Measurements from ENCODE around the gene TBC1D10A.
A peak's percentile ranks its signal among the peaks of the same experiment; 100 is the strongest.

TBC1D10A gene

GRCh38 chr22:30297991-30298701, 28.6 kb downstream of the TBC1D10A start:
- no peak for DNase-seq

- DNase-seq = peak; percentile 31
These were observed 29.3 kb downstream of the TBC1D10A start for GRCh38 chr22:30297276-30297990.

GRCh38 chr22:30296833-30297232, 29.9 kb downstream of the TBC1D10A start:
- DNase-seq = no peak

- DNase-seq = no peak
These were observed 30.4 kb downstream of the TBC1D10A start for GRCh38 chr22:30296324-30296723.

- no peak for DNase-seq
These were observed 31.2 kb downstream of the TBC1D10A start for GRCh38 chr22:30295576-30295975.

- DNase-seq = no peak
These were observed 31.9 kb downstream of the TBC1D10A start for GRCh38 chr22:30294830-30295229.

- DNase-seq = peak; percentile 60
These were observed 32.7 kb downstream of the TBC1D10A start for GRCh38 chr22:30294066-30294465.

GRCh38 chr22:30293026-30293425, 33.7 kb downstream of the TBC1D10A start:
- DNase-seq = no peak

GRCh38 chr22:30292069-30292970, 34.4 kb downstream of the TBC1D10A start:
- no peak for DNase-seq

- peak; percentile 54 for DNase-seq
These were observed 35.5 kb downstream of the TBC1D10A start for GRCh38 chr22:30291058-30291892.

GRCh38 chr22:30290342-30291057, 36.2 kb downstream of the TBC1D10A start:
- DNase-seq = peak; percentile 54

- DNase-seq = no peak
These were observed 36.8 kb downstream of the TBC1D10A start for GRCh38 chr22:30289980-30290313.

- DNase-seq = peak; percentile 94
These were observed 37.4 kb downstream of the TBC1D10A start, which contains the start of gene CASTOR1 for GRCh38 chr22:30289141-30289979. Gene CASTOR1 (minus strand): TSS chr22:30289505. CDS start chr22:30289497, 8 bp downstream.

GRCh38 chr22:30288419-30289140, 38.2 kb downstream of the TBC1D10A start:
- DNase-seq = no peak

- DNase-seq = peak; percentile 50
These were observed 38.9 kb downstream of the TBC1D10A start for GRCh38 chr22:30287648-30288418.

- peak; percentile 33 for DNase-seq
These were observed 39.7 kb downstream of the TBC1D10A start for GRCh38 chr22:30286813-30287647.

GRCh38 chr22:30286331-30286730, 40.4 kb downstream of the TBC1D10A start:
- no peak for DNase-seq

- no peak for DNase-seq
These were observed 40.9 kb downstream of the TBC1D10A start for GRCh38 chr22:30285846-30286200.
